GM12874 (cell line): ENCODE measurements around the gene EIF3K.

Experiments used
- CTCF ChIP-seq: IDR thresholded peaks from 2 replicates; pipeline ENCODE4 v1.5.1; 2011; ENCODE audit warnings: low read depth, mild to moderate bottlenecking, control low read depth, low read length, moderate library complexity; ENCODE audit not compliant: insufficient read depth

EIF3K gene

GRCh38 chr19:38587562-38587961 is 31.4 kb upstream of the EIF3K start:
- TF ChIP-seq CTCF: no peak

- TF ChIP-seq CTCF: no peak
These were observed 30.9 kb upstream of the EIF3K start for GRCh38 chr19:38588041-38588440.

GRCh38 chr19:38592940-38593339 is 26.0 kb upstream of the EIF3K start:
- 0 out of 2 replicates have a peak, but pooled peaks have one; percentile 7 for TF ChIP-seq CTCF

GRCh38 chr19:38596057-38596981 is 22.7 kb upstream of the EIF3K start:
- TF ChIP-seq CTCF: no peak

- TF ChIP-seq CTCF: no peak
These were observed 21.9 kb upstream of the EIF3K start for GRCh38 chr19:38597075-38597474.

GRCh38 chr19:38599722-38600121 is 19.3 kb upstream of the EIF3K start:
- TF ChIP-seq CTCF: no peak

GRCh38 chr19:38606131-38606530 is 12.9 kb upstream of the EIF3K start:
- TF ChIP-seq CTCF: no peak
